Keratinocyte (primary cell): Measurements from ENCODE around the gene CD3G.

Experiments used
- EZH2 ChIP-seq: IDR thresholded peaks from one replicate; pipeline ENCODE4 v1.6.1; 2012; ENCODE audit warnings: inconsistent platforms, mild to moderate bottlenecking, low read length, moderate library complexity
- TF ChIP-seq, protein P1 (sequence below), 3 experiments: IDR thresholded peaks in 1 of 3; conservative IDR thresholded peaks in 1 of 3; optimal IDR thresholded peaks in 1 of 3; 2 replicates in 2 of 3; 3 replicates in 1 of 3; pipeline versions ENCODE3 to v1.5.1; 2011; ENCODE audit warnings: low read length in 3 of 3, mild to moderate bottlenecking in 3 of 3, moderate library complexity in 2 of 3, control low read depth in 1 of 3, inconsistent platforms in 1 of 3; ENCODE audit not compliant: insufficient read depth in 2 of 3; ENCODE audit errors: extremely low read depth in 1 of 3

DNA sequence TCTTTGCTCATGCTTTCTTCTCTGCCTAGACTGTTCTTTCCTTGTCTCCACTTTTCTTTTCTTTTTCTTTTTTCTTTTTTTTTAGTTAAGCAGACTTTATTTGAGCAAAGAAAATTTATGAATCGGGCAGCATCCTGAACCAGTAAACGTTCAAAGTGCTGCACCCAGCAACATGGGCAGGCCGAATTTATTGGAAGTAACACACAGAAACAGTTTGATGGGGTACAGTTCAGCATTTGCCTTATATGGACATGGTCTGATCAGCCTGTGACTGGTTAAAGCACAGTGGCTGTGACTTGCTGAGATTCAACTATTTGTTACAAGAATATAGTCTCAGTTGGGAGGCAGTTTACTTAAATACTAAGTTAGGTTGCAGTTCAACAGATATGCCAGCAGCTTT lies 23.6 kb upstream of the CD3G start:
- TF ChIP-seq, protein P1, sequence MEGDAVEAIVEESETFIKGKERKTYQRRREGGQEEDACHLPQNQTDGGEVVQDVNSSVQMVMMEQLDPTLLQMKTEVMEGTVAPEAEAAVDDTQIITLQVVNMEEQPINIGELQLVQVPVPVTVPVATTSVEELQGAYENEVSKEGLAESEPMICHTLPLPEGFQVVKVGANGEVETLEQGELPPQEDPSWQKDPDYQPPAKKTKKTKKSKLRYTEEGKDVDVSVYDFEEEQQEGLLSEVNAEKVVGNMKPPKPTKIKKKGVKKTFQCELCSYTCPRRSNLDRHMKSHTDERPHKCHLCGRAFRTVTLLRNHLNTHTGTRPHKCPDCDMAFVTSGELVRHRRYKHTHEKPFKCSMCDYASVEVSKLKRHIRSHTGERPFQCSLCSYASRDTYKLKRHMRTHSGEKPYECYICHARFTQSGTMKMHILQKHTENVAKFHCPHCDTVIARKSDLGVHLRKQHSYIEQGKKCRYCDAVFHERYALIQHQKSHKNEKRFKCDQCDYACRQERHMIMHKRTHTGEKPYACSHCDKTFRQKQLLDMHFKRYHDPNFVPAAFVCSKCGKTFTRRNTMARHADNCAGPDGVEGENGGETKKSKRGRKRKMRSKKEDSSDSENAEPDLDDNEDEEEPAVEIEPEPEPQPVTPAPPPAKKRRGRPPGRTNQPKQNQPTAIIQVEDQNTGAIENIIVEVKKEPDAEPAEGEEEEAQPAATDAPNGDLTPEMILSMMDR (optimal IDR thresholded peaks at IDR 0.05 in 1 of 3, IDR thresholded peaks at IDR 0.05 in 1 of 3, conservative IDR thresholded peaks at IDR 0.05 in 1 of 3; ENCODE audit: extremely low read depth in 1 of 3, insufficient read depth in 2 of 3, low read length in 3 of 3), result no peak
- TF ChIP-seq EZH2, result no peak
